Tibial nerve (tissue), 4 donors: ENCODE data around the gene SLC25A11.

ENCODE experiments used
- EP300 ChIP-seq, 2 donors: sonication (generic); formaldehyde crosslinking; IDR thresholded peaks; one replicate each; pipeline ENCODE4 v1.6.1; 2017; ENCODE audit warnings: antibody characterized with exemption in 2 of 2, mild to moderate bottlenecking in 1 of 2
- POLR2A ChIP-seq, 2 donors: fragments of 450-650 bp; IDR thresholded peaks; one replicate each; pipeline ENCODE4 v1.6.1; 2017; ENCODE audit warnings: antibody characterized with exemption in 2 of 2, mild to moderate bottlenecking in 2 of 2, moderate library complexity in 2 of 2
- TF ChIP-seq, protein P1 (sequence below), 5 experiments: fragments of 200-600 bp in 3 of 5; fragments of 450-650 bp in 2 of 5; sonication (generic) in 3 of 5; IDR thresholded peaks; one replicate each; pipeline ENCODE4 v1.5.1; 2016 to 2019; ENCODE audit warnings: antibody characterized with exemption in 5 of 5, mild to moderate bottlenecking in 3 of 5, moderate library complexity in 2 of 5

GRCh38 chr17:4948931-4949320 lies 9.1 kb upstream of the SLC25A11 start:
- TF ChIP-seq, protein P1, sequence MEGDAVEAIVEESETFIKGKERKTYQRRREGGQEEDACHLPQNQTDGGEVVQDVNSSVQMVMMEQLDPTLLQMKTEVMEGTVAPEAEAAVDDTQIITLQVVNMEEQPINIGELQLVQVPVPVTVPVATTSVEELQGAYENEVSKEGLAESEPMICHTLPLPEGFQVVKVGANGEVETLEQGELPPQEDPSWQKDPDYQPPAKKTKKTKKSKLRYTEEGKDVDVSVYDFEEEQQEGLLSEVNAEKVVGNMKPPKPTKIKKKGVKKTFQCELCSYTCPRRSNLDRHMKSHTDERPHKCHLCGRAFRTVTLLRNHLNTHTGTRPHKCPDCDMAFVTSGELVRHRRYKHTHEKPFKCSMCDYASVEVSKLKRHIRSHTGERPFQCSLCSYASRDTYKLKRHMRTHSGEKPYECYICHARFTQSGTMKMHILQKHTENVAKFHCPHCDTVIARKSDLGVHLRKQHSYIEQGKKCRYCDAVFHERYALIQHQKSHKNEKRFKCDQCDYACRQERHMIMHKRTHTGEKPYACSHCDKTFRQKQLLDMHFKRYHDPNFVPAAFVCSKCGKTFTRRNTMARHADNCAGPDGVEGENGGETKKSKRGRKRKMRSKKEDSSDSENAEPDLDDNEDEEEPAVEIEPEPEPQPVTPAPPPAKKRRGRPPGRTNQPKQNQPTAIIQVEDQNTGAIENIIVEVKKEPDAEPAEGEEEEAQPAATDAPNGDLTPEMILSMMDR (IDR thresholded peaks at IDR 0.05) = peak in 1 of 5 experiments; percentile 35
- peak; percentile 14 to 36 for TF ChIP-seq POLR2A (IDR thresholded peaks at IDR 0.05)
- no peak for TF ChIP-seq EP300 (IDR thresholded peaks at IDR 0.05)
